UCSD-AML1 (cell line): ENCODE data around the gene DZIP1L.
"Not testable (repeated sequence)": the region's sequence is repeated elsewhere in the genome, so short reads cannot be mapped to it uniquely, and the experiment has no call there.

Experiments
- DNase-seq: peaks from one replicate; lab custom pipeline; 2025; ENCODE audit not compliant: unreplicated experiment; lab: John Stamatoyannopoulos, UW

Gene DZIP1L, protein sequence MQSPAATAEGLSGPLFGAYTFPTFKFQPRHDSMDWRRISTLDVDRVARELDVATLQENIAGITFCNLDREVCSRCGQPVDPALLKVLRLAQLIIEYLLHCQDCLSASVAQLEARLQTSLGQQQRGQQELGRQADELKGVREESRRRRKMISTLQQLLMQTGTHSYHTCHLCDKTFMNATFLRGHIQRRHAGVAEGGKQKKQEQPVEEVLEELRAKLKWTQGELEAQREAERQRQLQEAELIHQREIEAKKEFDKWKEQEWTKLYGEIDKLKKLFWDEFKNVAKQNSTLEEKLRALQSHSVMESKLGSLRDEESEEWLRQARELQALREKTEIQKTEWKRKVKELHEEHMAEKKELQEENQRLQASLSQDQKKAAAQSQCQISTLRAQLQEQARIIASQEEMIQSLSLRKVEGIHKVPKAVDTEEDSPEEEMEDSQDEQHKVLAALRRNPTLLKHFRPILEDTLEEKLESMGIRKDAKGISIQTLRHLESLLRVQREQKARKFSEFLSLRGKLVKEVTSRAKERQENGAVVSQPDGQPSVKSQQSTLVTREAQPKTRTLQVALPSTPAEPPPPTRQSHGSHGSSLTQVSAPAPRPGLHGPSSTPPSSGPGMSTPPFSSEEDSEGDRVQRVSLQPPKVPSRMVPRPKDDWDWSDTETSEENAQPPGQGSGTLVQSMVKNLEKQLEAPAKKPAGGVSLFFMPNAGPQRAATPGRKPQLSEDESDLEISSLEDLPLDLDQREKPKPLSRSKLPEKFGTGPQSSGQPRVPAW

DNA sequence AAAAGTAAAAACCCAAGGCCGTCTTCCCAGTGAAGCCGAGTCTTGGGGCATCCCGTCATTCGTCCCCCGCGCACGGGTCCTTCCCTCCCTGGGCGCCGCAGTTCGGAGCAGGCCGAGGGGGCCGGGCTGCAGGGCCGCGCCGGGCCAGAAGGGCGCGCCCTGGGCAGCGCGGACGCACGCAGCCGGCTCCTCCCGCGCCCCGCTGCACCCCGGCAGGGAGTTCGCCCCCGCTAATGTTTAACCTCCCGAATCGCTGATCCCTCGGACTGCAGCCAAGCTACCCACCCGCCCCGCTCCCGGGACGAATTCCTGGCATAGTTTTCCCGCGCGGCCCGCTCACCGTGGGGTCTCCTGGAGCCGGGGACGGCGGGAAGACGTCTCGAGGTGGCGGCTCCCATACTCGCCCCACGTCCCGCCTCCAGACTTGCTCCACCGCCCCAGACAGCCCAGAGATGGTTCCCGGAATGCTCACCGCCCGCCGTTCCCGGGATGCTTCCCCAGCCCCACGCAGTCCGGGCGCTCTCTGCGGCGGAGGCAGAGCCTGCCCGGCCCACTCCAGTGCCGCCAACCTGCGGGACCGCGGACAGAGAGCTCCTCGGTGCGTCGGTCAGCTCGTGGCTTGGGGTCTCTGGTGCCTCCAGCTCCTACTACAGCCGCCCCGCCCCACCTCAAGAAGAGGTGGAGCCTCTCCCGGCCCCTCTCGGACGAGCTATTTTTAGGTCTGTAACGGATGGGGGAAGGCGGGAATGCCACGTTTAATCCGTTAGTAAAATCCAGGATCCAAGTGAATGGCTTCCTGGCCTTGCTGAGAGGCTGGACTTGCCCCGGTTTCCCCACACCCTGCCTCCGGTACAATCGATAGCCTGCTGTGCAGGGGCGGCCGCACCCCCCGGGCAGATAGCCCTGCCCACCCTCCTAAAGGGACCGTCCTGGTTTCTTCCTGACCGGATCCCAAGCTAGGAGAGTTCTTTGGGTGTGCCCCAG is at the start of gene DZIP1L:
DZIP1L (minus strand) TSS at position 621 of the 984 bp plus-strand sequence. CDS start 11,637 bp downstream, outside the sequence.
- DNase-seq: peak; percentile 37

DNA sequence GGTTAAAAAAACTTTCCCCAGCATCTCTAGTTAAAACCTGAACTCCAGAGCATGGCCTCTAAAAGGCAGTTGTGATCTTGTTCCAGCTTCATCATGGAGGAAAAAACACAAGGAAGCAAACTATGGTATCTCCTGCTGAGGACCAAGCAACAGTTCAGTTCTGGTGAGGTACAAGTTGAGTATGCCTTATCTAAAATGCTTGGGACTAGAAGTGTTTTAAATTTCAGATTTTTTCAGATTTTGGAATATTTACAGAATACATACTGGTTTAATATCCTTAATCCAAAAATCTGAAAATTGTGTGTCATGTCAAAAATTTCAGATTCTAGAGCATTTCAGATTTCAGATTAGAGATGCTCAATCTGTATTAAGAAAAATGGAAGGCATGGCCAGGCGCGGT is 49.7 kb upstream of the DZIP1L start:
- no peak for DNase-seq

DNA sequence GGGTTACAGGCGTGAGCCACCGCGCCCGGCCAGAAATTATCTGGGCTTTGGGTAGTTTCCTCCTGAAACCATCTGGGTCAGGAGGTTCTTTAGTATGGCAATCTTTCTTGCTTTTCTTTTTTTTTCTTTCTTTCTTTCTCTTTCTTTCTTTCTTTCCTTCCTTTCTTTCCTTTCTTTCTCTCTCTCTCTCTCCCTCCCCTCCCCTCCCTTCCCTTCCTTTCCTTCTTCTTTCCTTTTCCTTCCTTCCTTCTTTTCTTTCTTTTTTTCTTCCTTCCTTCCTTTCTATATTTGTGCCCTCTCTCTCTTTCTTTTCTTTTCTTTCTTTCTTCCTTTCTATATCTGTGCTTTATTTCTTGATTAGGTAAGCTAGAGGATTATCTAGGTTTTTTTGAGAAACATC is 42.3 kb upstream of the DZIP1L start:
- DNase-seq: no peak

DNA sequence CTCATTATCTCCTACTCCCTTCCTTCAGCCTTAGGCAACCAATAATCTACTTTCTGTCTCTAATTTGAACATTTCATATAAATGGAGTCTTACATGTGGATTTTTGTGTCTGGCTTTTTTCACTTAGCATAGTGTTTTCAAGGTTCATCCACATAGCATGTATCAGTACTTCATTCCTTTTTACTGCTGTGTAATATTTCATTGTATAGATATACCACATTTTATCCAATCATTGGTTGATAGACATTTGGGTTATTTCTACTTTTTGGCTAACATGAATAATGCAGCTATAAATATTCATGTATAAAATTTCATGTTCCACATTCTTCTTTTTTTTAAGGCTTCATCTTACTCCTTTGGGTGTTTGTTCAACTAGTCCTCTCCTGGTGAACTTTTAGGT is 39.1 kb upstream of the DZIP1L start:
- no peak for DNase-seq

DNA sequence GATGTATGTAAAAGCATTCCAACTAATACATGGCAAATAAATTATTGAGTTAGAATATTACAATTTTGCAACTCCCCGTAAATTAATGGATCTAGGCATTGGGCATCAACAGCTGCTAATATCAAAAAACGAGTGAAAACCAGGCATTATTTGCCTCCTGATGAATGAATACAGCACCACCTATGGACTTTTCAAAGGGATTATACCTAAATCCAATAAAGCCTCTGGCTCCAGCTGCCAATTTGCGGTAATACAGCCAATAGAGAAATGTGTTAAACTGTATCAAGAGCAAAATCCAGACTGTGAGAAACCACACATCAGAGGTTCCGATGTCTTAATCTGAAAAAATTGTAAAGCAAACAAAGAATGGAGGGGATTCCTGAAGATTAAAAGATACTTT is 33.1 kb upstream of the DZIP1L start:
- no peak for DNase-seq

DNA sequence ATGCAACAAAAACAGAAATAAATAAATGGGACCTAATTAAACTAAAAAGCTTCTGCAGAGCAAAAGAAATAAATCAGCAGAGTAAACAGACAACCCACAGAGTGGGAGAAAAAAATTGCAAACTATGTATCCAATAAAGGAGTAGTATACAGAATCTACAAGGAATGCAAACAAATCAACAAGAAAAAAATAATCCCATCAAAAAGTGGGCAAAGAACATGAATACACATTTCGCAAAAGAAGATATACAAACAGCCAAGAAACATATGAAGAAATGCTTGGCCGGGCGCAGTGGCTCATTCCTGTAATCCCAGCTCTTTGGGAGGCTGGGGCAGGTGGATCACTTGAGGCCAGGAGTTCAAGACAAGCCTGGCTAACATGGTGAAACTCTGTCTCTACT is 26.8 kb upstream of the DZIP1L start:
- DNase-seq: not testable (repeated sequence)

DNA sequence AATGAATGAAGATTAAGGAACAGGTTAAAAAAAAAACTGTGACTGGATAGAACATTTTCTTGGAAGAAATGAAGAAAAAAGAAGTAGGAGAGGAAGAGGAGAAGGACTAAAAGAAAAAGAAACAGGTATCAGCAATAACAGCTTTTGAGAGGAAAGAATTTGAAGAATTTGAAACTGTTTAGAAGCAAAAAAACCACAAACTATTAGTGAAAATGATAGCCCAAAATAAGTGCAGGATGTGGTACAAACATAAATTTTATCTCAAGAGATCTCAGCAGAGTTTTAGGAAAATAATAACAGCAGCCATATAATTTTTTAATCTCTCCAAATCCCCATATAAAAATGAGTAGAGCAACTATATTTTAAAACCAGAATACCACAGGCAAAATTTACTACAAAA is 25.5 kb upstream of the DZIP1L start:
- no peak for DNase-seq

DNA sequence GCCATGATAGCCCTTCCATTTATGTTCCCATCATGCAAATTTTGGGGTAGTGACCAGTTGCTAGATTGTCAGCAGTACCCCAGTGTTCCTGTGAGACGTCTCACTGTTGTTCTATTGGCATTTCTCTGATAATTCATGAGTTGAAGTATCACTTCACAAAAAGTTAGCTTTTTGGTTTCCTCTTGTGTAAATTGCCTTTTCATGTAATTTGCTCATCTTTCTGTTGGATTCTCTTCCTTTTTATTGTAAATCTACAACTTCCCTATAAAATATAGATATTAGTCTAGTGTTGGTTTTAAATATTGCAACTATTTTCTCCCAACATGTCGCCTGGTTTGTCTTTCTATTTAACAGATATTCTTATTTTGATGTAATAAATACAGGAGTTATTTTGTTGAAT is 24.3 kb upstream of the DZIP1L start:
- no peak for DNase-seq

DNA sequence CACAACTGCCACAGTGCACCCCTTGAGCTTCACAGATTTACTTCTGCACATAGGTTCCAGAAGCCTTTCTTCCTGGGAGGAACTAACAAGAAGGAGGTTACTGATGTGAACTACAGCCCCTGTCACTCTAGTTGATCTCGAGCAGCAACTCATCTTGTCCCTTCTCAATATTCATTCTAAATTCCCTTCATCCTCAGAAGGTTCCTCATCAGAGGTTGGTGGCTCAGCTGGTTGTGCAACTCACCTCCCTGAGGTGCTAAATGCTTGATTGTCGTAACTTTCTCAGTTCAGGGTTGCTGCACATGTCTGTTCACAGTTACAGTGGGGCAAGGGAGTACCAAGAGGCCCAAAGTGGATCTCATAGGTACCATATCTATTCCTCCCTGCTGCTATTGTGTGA is 22.5 kb upstream of the DZIP1L start:
- no peak for DNase-seq

DNA sequence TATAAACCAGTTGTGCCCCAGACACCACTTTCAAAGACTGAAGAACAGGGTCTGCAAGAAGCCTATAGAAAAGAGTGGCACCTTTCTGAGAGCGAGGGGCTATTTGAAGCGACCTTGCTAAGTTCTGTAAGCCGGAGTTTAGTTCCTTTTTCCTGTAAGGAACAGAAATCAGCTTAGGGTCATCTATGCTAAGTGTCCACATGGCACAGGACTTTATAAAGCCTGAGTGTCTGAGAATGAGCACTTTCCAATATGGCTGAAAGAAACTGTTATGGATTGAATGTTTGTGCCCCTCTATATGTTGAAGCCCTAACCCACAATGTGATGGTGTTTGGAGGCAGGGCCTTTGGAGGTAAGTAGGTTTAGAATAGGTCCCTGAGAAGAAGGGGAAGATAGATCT is 20.8 kb upstream of the DZIP1L start:
- DNase-seq: no peak

DNA sequence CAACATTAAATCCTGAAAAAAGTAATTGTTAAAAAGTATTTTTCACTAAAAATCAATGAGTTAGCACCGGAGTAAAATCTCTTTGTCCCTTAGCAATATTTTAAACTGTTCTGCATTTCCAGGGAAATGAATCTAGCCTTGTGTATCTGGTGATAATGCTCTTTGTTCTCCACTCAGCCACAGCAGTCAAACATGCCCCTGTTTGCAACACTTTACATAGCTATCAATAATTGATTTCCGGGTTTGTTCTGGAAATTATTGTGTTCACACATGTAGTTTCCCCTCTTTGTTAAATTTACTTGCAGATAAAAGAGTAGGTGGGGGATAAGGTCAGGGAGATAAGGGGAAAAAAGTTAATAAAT is 20.4 kb upstream of the DZIP1L start:
- DNase-seq: no peak

DNA sequence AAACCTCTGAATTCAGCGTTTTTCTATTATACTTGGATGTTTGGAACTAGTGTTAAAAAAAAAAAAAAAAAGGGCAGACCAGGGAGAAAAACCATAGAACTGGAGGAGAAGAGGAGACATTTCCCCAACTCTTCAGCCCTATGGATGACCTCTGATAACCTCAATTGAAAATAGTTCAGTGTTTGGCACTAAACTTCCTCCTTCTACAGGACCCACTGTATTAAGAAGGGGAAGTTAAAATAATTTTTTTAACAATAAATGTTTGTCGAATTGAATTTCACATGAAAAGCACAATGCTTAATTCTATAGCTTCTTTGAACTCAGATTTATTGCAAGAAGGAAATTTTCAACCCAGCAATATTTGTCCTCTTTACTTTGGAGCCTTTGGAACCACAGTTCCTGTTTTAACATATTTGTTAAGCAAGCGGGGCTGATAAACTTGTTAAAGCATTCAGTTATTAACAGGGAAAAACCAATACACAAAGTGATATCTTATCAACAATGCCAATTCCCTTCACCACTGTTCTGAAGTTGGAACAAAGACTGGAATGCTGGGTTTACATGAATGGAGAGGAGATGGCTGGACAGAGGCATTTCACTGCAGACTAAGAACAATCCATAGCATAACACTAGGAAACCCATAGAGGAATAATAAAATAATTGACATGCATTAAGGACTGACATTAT is 19.9 kb upstream of the DZIP1L start:
- DNase-seq: no peak

DNA sequence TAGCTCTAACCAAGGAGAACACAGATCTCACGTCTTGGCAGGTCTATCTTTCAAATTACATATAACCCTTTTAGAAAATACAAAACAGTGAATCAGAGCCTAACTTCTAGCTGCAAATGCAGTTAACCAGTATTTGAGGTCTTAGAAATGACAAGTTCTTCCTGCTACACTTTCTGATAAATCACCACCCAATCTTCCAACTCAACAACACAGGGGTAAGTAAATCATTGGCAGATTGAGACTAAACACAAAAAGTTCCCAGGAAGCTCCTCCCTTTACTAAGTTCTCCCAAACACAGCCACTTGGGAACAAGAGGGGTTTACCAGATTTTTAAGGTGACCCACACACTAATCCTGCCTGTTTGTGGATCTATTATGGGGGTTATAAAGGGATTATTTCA is 16.8 kb upstream of the DZIP1L start, which contains the start of gene A4GNT:
A4GNT (minus strand) TSS at position 152 of the 400 bp plus-strand sequence. CDS start 1,134 bp downstream, outside the sequence.
- no peak for DNase-seq

DNA sequence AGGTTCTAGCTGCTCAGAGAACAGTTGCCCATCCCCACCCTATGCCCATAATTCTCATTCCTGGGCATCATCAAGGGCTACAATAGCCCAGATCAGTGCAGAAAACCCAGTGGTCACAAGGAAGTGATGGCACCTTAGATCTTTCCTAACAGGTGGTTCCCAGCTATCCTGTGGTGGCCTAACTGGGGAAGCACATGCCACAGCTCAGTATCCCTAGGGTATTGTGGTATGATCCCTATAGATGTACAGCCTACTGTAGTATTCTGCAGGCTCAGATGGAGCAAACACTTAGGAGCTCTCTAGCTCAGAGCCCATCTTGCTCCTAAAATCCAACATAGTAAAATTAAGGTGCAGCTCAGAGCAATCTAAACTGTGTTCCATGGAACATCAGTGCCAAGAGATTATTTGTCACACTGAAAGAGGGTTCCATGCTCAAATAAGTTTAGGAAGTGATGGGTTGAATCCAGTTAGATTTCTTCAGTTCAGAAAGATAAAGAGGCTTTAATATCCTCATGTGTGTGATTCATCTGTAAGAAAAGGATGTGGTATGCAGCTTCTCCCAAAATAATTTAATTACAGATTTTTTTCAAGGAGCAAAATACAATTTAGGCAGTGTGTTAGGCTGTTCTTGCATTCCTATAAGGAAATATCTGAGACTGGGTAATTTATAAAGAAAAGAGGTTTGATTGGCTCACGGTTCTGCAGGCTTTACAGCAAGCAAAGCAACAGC is 12.4 kb upstream of the DZIP1L start:
- no peak for DNase-seq

DNA sequence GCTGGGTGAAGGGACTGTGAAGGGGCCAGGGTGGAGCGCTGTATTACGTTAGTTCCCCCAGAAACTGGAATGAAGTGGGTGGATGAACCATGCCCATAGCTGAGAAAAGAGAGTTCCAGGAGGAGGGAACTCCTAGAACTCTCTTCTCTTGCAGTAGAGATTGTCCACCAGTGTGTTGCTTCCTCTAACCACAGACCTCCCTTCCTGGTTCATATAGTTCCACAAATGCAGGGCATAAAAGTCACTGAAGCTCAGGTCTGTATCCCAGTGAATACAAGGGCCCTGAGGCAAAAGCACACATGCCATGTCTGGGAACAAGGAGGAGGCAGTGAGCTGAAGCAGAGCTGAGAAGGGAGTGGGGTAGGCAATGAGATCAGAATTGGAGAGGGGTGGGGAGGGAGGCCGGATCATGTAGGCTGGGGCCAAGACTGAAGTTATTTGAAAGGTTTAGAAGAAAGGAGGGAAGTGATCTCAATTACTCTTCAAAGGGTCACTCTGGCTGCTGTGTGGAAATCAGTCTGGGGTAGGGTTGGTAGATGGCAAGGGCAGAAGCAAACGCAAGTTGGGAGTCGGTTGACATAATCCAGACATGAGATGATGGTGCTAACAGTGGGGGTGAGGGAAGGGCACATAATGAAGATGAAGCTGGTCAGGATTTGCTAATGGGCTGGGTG is 10.3 kb upstream of the DZIP1L start:
- DNase-seq: peak; percentile 20

DNA sequence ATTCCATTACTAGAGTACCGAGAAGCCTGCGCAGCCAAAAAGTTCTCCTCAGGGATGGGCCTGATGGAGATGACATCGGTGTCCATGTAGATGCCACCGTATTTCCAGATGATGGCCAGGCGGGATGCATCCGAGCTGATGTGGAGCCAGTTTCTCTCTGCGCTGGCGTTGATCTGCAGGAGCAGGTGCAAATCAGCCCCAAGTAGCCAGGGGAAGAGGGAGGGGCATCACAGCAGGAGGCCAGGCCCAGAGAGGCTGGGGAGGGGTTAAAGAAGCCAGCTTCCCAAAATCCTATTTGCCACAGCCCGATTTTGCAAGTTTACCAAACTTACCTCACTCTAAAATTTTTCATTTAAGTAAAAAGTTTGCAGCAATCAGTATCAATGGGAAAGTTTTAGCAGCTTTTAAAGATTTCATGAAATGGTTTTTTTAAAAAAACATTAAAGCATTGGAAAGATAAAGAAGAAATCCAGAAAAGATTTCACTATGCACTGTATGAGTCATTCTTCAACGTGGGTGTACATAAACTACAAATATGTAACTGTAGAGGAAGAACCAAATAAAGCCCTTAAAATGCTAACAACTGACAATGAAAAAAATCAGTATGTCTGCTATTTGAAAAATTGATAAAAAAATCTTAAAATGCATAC is 9.4 kb upstream of the DZIP1L start:
- no peak for DNase-seq

DNA sequence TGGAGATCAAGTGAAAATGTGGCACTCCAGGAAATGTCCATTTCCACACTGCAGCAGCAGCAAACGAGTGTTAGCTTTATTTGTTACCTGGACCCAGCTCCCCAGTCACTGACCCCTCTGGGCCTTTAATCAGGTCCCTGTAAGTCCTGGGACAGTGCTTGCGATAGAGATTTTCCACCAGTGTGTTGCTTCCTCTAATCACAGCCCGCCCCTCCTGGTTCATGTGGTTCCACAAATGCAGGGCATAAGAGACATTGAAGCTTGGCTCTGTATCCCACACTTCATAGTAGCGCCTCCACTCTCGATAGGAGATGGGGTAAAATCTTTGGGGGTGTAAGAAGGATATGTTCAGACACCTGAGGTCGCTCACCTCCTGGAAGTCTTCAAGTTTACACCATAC is 8.8 kb upstream of the DZIP1L start:
- no peak for DNase-seq

DNA sequence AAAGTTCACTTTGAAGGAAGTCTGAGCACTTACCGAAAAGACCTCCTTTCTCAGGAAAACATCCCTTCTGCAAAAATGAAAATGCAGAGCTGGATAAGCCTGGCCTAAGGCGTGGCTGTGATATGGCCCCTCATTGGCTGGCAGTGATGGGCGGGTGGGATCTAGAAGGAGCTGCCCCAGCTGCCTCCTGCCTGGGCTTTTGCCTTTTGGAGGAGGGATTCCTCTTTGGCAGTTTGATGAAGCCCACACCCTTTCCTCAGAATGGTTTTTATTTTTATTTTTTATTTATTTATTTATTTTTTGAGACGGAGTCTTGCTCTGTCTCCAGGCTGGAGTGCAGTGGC is 4.0 kb upstream of the DZIP1L start:
- no peak for DNase-seq
